Activated naive CD4-positive, alpha-beta T cell treated with anti-CD3 and anti-CD28 coated beads, Interleukin-2, amount 50 U/mL, for 24 hours (primary cell): ENCODE measurements around the gene FKTN.

Experiments
- H3K27ac Mint-ChIP-seq: one replicate; pipeline ENCODE4 v1.8.0; 2021; ENCODE audit warnings: mild to moderate bottlenecking, mixed read lengths
- H3K27me3 Mint-ChIP-seq: one replicate; pipeline ENCODE4 v1.8.0; 2021; ENCODE audit warnings: mixed read lengths
- H3K36me3 Mint-ChIP-seq: one replicate; pipeline ENCODE4 v1.8.0; 2021; ENCODE audit warnings: mixed read lengths
- H3K4me1 Mint-ChIP-seq: one replicate; pipeline ENCODE4 v1.8.0; 2021; ENCODE audit warnings: mixed read lengths
- H3K4me3 Mint-ChIP-seq: one replicate; pipeline ENCODE4 v1.8.0; 2021; ENCODE audit warnings: mild to moderate bottlenecking, mixed read lengths
- H3K9me3 Mint-ChIP-seq: one replicate; pipeline ENCODE4 v1.8.0; 2021; ENCODE audit warnings: mixed read lengths

Gene FKTN

DNA sequence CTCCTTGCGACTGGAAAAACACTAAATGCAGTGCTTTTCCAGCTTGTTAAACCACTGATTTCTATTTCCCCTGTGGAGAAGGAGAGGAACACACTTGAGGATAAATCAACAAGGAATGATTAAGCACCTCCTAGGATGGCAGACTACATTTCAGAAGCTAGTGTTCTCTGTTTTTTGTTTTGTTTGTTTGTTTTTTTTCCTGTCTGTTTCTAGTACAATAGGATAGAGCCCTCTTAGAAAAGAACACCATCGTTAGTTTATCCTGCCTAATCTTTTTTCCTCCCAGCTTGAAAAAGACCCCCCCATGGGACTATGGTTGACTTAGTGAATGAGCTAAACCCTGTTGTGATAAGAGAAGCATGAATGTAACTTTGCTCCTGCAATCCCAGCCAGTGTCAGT is 100.4 kb downstream of the FKTN start:
- H3K4me3 Mint-ChIP-seq: no peak overlapping the region
- peaks cover 14% of the 10 kb centered on the region for H3K4me1 Mint-ChIP-seq
- no peaks in the 10 kb centered on the region for H3K36me3 Mint-ChIP-seq
- H3K27ac Mint-ChIP-seq: no peak overlapping the region
- no peaks in the 10 kb centered on the region for H3K9me3 Mint-ChIP-seq
- peaks cover 28% of the 10 kb centered on the region for H3K27me3 Mint-ChIP-seq

DNA sequence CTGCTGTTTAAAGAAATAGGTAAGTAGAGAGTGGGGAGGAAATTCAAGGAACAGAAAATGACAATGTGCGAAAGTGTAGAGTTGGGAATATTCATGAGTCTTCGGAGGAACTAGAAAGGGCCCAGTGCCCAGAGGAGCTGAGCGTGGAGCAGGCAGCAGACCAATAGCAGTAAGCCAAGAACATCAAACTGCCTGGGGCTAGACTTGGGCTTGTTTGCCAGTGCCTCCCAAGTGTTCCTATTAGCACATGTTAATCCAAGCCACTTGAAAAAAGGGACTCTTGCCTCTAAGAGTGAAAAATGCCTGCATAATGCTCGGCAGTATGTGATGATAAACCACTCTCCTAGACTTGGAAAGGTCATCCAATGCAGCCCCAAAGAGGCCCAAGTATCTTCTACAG is 103.1 kb downstream of the FKTN start:
- Mint-ChIP-seq H3K9me3 (no peaks in the 10 kb centered on the region), H3K4me1 (peaks cover 9% of the 10 kb centered on the region), H3K4me3 (no peak overlapping the region), H3K27ac (no peak overlapping the region), H3K27me3 (peaks cover 21% of the 10 kb centered on the region), H3K36me3 (no peaks in the 10 kb centered on the region)

DNA sequence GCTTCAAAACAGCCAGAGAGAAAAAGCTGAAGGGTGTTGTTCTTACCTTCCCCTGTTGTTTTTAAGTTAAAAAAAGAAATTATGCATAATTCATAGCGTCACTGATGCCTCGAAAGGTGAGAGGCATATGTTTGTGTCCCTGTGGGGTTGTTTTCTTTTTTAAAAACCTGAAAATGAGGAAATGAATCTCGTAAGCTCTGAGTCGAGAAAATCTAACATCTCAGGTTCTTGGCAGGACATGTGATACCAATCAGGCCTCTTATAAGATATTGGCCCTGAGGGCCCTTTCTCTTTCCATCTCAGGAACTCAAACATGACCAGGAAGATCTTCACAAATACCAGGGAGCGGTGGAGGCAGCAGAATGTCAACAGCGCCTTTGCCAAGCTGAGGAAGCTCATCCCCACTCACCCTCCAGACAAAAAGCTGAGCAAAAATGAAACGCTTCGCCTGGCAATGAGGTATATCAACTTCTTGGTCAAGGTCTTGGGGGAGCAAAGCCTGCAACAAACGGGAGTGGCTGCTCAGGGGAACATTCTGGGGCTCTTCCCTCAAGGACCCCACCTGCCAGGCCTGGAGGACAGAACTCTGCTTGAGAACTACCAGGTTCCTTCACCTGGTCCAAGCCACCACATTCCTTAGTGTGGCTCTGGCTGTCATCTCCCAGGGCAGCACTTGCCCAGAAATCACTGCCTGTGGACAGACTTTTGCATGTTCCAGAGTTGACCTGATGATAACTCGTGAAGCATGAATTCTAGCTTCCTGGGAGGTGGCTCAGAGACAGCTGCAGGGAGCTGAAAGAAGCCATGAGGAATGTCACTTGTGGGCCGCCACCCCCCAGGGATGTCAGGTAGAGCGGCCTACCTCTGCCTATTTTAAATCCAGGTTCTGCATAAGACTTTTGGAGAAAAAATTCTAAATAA is 104.5 kb downstream of the FKTN start, which contains the start of gene TAL2:
Gene TAL2 (plus strand): TSS at position 274 of the 921 bp plus-strand sequence. CDS start 40 bp downstream, at position 314.
- no peak within 1 kb of the TSS for H3K4me3 Mint-ChIP-seq
- no peak within 1 kb of the TSS for H3K27ac Mint-ChIP-seq
- H3K36me3 Mint-ChIP-seq: no peaks in the 10 kb centered on the region
- no peaks in the 10 kb centered on the region for H3K4me1 Mint-ChIP-seq
- H3K27me3 Mint-ChIP-seq: peaks cover 14% of the 10 kb centered on the region
- no peaks in the 10 kb centered on the region for H3K9me3 Mint-ChIP-seq

DNA sequence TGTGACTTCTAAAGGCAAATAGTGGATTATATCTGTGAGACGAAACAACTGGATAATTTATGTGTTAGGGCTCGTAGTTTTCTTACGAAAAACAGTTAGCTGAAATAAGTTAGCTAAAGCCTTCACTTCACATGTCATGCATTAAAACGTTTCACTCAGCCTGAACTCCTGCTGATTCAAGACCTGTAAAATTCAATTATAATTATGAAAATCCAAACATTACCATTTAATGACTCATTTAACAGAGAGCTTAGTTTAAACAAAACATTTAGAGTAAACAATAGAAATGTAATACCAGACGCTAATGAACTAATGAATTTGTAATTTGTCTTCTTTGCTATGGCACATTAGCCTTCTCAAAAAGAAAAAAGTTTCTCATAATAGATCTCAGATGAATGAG is 106.0 kb downstream of the FKTN start:
- Mint-ChIP-seq H3K4me1 (no peaks in the 10 kb centered on the region), H3K9me3 (no peaks in the 10 kb centered on the region), H3K27me3 (peaks cover 8% of the 10 kb centered on the region), H3K27ac (no peak overlapping the region), H3K4me3 (no peak overlapping the region), H3K36me3 (no peaks in the 10 kb centered on the region)

DNA sequence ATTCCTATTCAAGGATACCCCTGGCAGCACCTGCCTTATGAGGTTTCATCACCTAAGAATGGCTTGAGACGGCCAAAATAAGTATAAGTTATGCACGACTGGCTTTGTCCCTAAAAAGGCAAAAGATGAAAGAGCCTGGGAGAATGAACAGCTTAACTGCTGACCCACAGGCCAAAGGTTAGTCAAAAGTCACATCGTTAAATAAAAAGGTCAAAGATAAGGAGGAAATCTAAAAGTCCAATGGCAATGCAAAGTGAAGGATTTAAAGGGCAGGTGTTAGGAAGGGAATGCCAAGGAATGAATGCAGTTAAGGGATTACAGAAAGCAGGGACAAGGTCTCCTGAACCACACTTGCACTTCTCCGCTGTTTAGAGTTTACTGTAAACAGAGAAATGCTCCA is 109.9 kb downstream of the FKTN start:
- H3K27ac Mint-ChIP-seq: no peak overlapping the region
- peaks cover 2% of the 10 kb centered on the region for H3K27me3 Mint-ChIP-seq
- no peak overlapping the region for H3K4me3 Mint-ChIP-seq
- no peaks in the 10 kb centered on the region for H3K9me3 Mint-ChIP-seq
- H3K36me3 Mint-ChIP-seq: no peaks in the 10 kb centered on the region
- no peaks in the 10 kb centered on the region for H3K4me1 Mint-ChIP-seq

- H3K36me3 Mint-ChIP-seq: no peaks in the 10 kb centered on the region
- no peaks in the 10 kb centered on the region for H3K9me3 Mint-ChIP-seq
- peaks cover 2% of the 10 kb centered on the region for H3K27me3 Mint-ChIP-seq
- H3K4me3 Mint-ChIP-seq: no peak overlapping the region
- H3K4me1 Mint-ChIP-seq: no peaks in the 10 kb centered on the region
- H3K27ac Mint-ChIP-seq: no peak overlapping the region
Observed at GRCh38 chr9:105670315-105670714, 112.4 kb downstream of the FKTN start.

GRCh38 chr9:105670775-105671174 is 112.8 kb downstream of the FKTN start:
- H3K4me1 Mint-ChIP-seq: no peaks in the 10 kb centered on the region
- no peaks in the 10 kb centered on the region for H3K9me3 Mint-ChIP-seq
- no peaks in the 10 kb centered on the region for H3K36me3 Mint-ChIP-seq
- H3K4me3 Mint-ChIP-seq: no peak overlapping the region
- H3K27ac Mint-ChIP-seq: no peak overlapping the region
- H3K27me3 Mint-ChIP-seq: peaks cover 2% of the 10 kb centered on the region

GRCh38 chr9:105672711-105673234 is 114.8 kb downstream of the FKTN start:
- Mint-ChIP-seq H3K27ac (no peak overlapping the region), H3K27me3 (no peaks in the 10 kb centered on the region), H3K36me3 (no peaks in the 10 kb centered on the region), H3K9me3 (no peaks in the 10 kb centered on the region), H3K4me3 (no peak overlapping the region), H3K4me1 (no peaks in the 10 kb centered on the region)

DNA sequence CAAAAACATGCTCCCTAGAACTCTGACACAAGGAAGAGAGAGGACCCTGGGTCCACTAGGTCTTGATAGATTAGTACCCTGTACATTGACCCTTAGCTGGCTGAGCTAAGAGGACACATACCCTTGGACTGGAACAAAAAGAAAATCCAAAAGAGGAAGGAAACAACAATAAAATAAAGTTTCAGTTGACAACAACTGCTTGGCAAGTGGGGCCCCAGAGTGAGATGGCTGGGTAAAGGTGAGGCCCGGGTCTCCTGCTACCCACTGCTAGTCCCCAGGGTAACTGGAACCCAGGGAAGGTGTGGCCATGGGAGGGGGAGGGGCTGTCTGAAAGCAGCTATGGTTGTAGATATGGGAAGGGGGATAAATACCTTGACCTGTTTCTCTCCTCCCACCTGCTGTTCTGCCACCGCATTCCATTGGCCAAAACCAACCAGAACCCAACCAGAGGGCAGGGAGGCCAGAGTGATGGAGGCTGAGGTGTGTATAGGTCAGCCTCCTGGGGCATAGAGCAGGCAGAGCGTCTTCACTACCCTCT is 116.0 kb downstream of the FKTN start:
- Mint-ChIP-seq H3K27ac (no peak overlapping the region), H3K27me3 (no peaks in the 10 kb centered on the region), H3K9me3 (no peaks in the 10 kb centered on the region), H3K4me1 (no peaks in the 10 kb centered on the region), H3K36me3 (no peaks in the 10 kb centered on the region), H3K4me3 (no peak overlapping the region)

GRCh38 chr9:105676351-105676923 is 118.5 kb downstream of the FKTN start:
- Mint-ChIP-seq H3K36me3 (no peaks in the 10 kb centered on the region), H3K4me1 (no peaks in the 10 kb centered on the region), H3K9me3 (no peaks in the 10 kb centered on the region), H3K27me3 (no peaks in the 10 kb centered on the region), H3K27ac (no peak overlapping the region), H3K4me3 (no peak overlapping the region)

DNA sequence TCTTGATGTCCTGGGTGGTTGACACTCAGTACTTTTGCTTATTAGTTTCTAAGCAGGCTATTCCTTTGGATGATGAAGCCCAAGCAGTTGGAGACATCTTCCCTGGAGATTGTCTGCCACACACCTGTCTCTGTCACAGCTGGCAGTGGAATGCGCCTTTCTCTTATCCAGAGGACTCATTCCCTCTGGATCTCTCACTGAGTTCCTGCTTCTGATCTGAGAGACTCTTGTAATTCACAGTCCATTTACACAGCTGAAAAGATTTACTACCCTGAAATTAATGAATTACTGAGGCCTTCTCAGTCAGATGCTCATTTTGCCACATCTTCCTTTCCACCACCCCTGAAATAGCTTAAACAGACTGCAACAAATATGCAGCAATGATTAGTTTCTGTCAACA is 120.2 kb downstream of the FKTN start:
- no peaks in the 10 kb centered on the region for H3K9me3 Mint-ChIP-seq
- H3K36me3 Mint-ChIP-seq: no peaks in the 10 kb centered on the region
- H3K4me1 Mint-ChIP-seq: no peaks in the 10 kb centered on the region
- H3K27me3 Mint-ChIP-seq: no peaks in the 10 kb centered on the region
- no peak overlapping the region for H3K4me3 Mint-ChIP-seq
- no peak overlapping the region for H3K27ac Mint-ChIP-seq

DNA sequence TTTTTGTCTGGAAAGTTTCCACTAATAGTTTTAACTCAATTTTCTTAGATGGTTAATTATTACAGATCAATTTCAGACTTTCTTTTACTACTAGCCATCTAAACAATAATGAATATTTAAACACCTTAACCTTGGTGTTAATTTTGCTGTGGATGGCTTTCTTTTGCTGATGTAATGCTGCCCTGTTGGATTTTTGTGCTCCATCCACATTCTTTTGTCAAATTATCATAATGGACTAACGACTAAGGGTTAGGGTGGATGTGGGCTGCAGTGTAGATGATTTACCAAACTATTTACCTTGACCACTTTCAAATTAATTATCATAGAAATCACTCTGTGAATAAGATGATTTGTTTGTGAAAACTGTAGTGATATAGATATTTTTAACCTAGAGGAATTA is 120.8 kb downstream of the FKTN start:
- no peaks in the 10 kb centered on the region for H3K9me3 Mint-ChIP-seq
- no peak overlapping the region for H3K27ac Mint-ChIP-seq
- H3K4me1 Mint-ChIP-seq: no peaks in the 10 kb centered on the region
- no peaks in the 10 kb centered on the region for H3K36me3 Mint-ChIP-seq
- H3K27me3 Mint-ChIP-seq: no peaks in the 10 kb centered on the region
- H3K4me3 Mint-ChIP-seq: no peak overlapping the region

- no peaks in the 10 kb centered on the region for H3K27me3 Mint-ChIP-seq
- no peak overlapping the region for H3K27ac Mint-ChIP-seq
- no peaks in the 10 kb centered on the region for H3K36me3 Mint-ChIP-seq
- no peaks in the 10 kb centered on the region for H3K9me3 Mint-ChIP-seq
- no peak overlapping the region for H3K4me3 Mint-ChIP-seq
- H3K4me1 Mint-ChIP-seq: no peaks in the 10 kb centered on the region
Observed at GRCh38 chr9:105679257-105680022, 121.5 kb downstream of the FKTN start.

DNA sequence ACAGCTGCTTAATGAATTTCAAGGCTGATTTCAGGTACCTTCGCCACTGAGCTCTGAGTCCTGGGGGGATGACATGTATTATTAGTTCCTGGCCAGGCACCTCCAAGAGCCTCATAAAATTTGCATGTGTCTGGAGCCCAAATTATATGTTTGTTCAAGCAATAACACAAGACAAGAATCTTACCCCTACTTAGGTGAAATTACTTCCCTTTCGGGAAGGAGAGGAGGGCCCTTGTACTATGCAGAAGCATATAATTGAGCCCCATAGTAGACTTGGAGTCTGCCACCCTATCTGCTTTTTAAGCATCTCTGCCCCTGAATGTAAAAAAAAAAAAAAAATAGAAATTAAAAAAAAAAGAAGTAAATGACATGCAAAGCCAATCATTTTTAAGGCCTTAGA is 123.4 kb downstream of the FKTN start:
- Mint-ChIP-seq H3K36me3 (no peaks in the 10 kb centered on the region), H3K4me1 (no peaks in the 10 kb centered on the region), H3K27me3 (no peaks in the 10 kb centered on the region)

DNA sequence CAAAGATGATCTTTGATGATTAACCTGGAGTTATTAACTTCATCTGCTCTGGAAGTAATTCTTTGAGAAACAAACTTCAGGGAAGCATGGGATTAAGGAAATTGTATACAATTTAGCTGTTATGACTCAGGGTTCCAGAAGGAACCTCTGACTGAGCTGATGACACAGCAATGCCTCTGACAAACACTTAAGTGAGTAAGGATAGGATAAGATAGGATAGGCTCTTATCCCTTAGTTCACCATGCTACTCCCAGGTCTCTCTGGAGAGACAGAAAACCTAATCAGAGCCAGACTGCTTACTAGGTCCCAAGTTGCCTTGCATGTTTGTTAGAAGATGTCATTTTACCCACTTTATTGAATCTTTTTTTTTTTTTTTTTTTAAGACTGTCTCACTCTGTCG is 123.8 kb downstream of the FKTN start:
- H3K4me1 Mint-ChIP-seq: no peaks in the 10 kb centered on the region
- H3K9me3 Mint-ChIP-seq: no peaks in the 10 kb centered on the region
- H3K27ac Mint-ChIP-seq: no peak overlapping the region
- no peak overlapping the region for H3K4me3 Mint-ChIP-seq
- no peaks in the 10 kb centered on the region for H3K36me3 Mint-ChIP-seq
- H3K27me3 Mint-ChIP-seq: no peaks in the 10 kb centered on the region

More for the DNA sequence above, 123.4 kb downstream of the FKTN start:
- H3K27ac Mint-ChIP-seq: no peak overlapping the region
- no peak overlapping the region for H3K4me3 Mint-ChIP-seq
- H3K9me3 Mint-ChIP-seq: no peaks in the 10 kb centered on the region
